ENCODE results near the gene PDE11A.

DNA sequence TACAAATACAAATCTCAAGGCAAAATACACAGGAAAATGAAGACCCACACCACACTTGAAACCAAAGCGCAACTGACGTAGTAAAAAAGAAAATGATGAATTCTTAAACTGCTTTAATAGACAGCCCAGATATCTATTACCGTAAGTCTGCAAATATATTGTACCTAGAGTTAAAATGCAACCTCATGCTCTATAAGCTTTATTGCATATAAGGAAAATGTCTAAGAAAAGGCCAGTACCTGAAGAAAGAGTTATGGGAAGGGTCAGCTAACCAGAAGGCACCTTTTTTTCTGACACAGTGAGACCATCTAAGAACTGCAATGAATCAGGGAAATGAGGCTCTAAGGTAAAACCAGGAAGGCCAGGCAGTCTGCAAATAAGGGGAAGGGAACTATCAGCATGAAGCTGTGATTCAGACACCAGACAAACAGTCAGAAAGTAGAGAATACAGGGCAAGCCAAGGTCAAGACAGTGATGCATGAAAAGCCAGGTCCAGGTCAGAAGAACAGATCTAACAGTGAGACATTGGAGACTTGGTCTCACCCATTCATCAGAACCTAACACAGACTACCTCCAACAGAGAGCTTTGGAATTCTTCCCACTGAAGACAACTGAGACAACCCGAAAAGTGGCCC, 46.9 kb downstream of the PDE11A start:
- TF ChIP-seq POLR2A (IDR thresholded peaks at IDR 0.05; ENCODE audit: low read depth, low read length) (no peak), POU2F2 (IDR thresholded peaks at IDR 0.05; ENCODE audit: low read depth, low read length) (no peak), POLR2AphosphoS5 (IDR thresholded peaks at IDR 0.05; ENCODE audit: low read depth, low read length) (no peak), TAF1 (IDR thresholded peaks at IDR 0.05; ENCODE audit: low read depth, low read length) (no peak), PAX5 (IDR thresholded peaks at IDR 0.05; ENCODE audit: insufficient read depth, low read length, severe bottlenecking) (no peak), SPI1 (IDR thresholded peaks at IDR 0.05; ENCODE audit: low read depth, low read length) (no peak)
